Type B pancreatic cell (in vitro differentiated cells): ENCODE data around the gene ZC3H18. TPM values are rescaled to one million over a fixed set of nuclear protein-coding genes. Genes with fewer than 3 reads are reported as not detected.

ENCODE experiments used
- DNase-seq: peaks from one replicate; pipeline ENCODE4 v3.0.0; 2021; ENCODE audit warnings: mixed read lengths; ENCODE audit not compliant: unreplicated experiment; ENCODE audit errors: extremely low spot score
- H3K27ac Mint-ChIP-seq: 2 replicates; pipeline ENCODE4 v1.8.0; 2021; ENCODE audit warnings: mild to moderate bottlenecking, mixed read lengths
- H3K27me3 Mint-ChIP-seq: 2 replicates; pipeline ENCODE4 v1.8.0; 2021; ENCODE audit warnings: mixed read lengths
- H3K36me3 Mint-ChIP-seq: 2 replicates; pipeline ENCODE4 v1.8.0; 2021; ENCODE audit warnings: mixed read lengths
- H3K4me1 Mint-ChIP-seq: one replicate; pipeline ENCODE4 v1.8.0; 2021; ENCODE audit warnings: mixed read lengths; ENCODE audit not compliant: unreplicated experiment
- H3K4me3 Mint-ChIP-seq: 2 replicates; pipeline ENCODE4 v1.8.0; 2021; ENCODE audit warnings: mild to moderate bottlenecking, mixed read lengths
- H3K9me3 Mint-ChIP-seq: 2 replicates; pipeline ENCODE4 v1.8.0; 2021; ENCODE audit warnings: mixed read lengths
- total RNA-seq: library from RNA; stranded (reverse); gene quantifications from 2 replicates; pipeline ENCODE4 v1.2.1, GENCODE V29; 2021; ENCODE audit warnings: low replicate concordance
- TF ChIP-seq, protein P1 (sequence below): fragments of 200-600 bp; sonication (generic); conservative IDR thresholded peaks from 2 replicates; pipeline ENCODE4 v1.5.0; 2021; ENCODE audit warnings: antibody characterized with exemption, mild to moderate bottlenecking

ZC3H18 gene
- total RNA-seq, 1 donor from 2014 or later: 70.2 TPM

DNA sequence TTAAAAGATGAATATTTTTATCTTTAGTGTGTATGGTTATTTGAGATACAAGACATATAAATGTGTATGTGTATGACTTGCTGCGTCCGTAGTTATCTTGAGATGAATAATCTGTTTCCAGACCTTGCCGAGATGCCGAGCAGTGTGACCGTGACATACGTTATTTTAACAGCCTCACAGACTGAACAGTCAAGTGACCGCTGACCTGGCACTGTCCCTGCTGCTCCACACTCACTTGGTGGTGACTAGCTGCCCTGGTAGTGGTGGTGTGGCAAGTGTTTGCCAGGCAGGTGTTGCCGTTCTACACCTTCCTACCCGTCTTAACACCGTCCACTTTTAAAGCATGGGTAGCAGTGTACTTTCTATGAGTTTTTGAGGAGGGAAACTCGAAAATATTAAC is 5.0 kb downstream of the ZC3H18 start:
- Mint-ChIP-seq H3K9me3 (no peaks in the 10 kb centered on the region), H3K27ac (no peak overlapping the region), H3K4me1 (no peaks in the 10 kb centered on the region), H3K36me3 (peaks cover 3% of the 10 kb centered on the region), H3K27me3 (no peaks in the 10 kb centered on the region), H3K4me3 (no peak overlapping the region)
- TF ChIP-seq, protein P1, sequence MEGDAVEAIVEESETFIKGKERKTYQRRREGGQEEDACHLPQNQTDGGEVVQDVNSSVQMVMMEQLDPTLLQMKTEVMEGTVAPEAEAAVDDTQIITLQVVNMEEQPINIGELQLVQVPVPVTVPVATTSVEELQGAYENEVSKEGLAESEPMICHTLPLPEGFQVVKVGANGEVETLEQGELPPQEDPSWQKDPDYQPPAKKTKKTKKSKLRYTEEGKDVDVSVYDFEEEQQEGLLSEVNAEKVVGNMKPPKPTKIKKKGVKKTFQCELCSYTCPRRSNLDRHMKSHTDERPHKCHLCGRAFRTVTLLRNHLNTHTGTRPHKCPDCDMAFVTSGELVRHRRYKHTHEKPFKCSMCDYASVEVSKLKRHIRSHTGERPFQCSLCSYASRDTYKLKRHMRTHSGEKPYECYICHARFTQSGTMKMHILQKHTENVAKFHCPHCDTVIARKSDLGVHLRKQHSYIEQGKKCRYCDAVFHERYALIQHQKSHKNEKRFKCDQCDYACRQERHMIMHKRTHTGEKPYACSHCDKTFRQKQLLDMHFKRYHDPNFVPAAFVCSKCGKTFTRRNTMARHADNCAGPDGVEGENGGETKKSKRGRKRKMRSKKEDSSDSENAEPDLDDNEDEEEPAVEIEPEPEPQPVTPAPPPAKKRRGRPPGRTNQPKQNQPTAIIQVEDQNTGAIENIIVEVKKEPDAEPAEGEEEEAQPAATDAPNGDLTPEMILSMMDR: no peak
- no peak for DNase-seq

DNA sequence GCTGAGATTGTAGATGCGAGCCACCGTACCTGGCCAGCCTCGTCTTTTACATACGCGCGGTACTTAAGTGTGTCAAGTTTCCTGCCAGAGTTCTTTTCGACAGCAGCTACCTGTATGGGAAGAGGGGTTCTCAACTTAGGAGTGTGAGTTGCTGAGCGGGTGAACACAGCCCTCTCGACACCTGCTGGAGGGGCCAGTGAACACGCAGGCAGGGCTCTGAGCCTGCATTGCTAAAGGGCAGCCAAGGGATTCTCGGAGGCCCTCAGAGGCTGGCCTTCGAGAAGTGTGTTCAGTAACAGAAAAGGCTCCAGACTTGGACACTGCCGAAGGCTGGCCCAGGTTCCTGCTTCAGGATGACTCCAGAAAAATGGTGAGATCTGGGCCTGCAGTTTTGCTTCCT is 6.1 kb downstream of the ZC3H18 start:
- DNase-seq: no peak
- no peaks in the 10 kb centered on the region for H3K4me1 Mint-ChIP-seq
- TF ChIP-seq, protein P1: no peak
- H3K27ac Mint-ChIP-seq: no peak overlapping the region
- H3K4me3 Mint-ChIP-seq: no peak overlapping the region
- H3K36me3 Mint-ChIP-seq: peaks cover 3% of the 10 kb centered on the region
- no peaks in the 10 kb centered on the region for H3K9me3 Mint-ChIP-seq
- no peaks in the 10 kb centered on the region for H3K27me3 Mint-ChIP-seq

DNA sequence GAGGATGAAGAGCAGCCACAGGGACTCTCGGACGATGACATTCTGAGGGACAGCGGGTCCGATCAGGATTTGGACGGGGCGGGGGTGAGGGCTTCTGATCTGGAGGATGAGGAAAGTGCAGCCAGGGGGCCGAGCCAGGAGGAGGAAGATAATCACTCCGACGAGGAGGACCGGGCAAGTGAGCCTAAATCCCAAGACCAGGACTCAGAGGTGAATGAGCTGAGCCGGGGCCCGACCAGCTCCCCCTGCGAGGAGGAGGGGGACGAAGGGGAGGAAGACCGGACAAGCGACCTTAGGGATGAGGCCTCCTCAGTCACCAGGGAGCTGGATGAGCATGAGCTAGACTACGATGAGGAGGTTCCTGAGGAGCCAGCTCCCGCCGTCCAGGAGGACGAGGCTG is 7.0 kb downstream of the ZC3H18 start:
- Mint-ChIP-seq H3K4me1 (no peaks in the 10 kb centered on the region), H3K36me3 (peaks cover 3% of the 10 kb centered on the region), H3K27ac (no peak overlapping the region), H3K9me3 (no peaks in the 10 kb centered on the region), H3K27me3 (no peaks in the 10 kb centered on the region), H3K4me3 (no peak overlapping the region)
- TF ChIP-seq, protein P1: no peak
- DNase-seq: no peak

DNA sequence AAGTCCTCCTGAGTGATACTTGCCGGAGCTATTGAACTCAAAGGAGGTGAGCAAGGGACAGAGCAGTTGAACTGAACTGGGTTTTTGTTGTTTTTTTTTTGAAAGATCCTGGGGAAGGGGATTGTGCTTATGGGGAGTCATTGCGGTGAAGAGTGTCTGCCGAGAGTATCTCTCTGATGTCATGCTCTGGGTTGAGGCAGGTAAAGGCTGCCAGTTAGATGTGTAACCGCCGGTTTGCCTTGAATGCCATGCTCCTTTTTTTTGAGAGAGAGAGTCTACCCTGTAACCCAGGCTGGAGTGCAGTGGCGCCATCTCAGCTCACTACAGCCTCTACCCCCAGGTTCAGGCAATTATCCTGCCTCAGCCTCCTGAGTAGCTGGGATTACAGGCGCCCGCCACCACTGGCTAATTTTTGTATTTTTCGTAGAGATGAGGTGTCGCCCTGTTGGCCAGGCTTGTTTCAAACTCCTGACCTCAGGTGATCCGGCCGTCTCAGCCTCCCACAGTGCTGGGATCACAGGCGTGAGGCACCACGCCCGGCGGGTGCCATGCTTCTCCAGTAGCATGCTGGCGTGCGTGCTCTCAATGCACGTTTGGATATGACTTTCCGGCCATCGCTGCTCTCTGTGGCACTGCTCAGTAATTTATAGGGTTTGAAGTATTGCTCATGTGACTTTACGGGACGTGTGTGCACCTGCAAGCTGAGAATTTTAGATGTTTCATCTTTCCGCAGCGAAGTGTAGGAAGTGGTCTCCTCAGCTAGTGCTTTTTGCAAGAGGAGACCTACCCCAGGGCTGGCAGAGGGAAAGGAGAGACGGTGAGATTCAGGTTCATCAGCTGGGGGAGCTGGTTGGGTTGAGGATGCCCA is 8.5 kb downstream of the ZC3H18 start:
- Mint-ChIP-seq H3K27me3 (no peaks in the 10 kb centered on the region), H3K4me3 (no peak overlapping the region), H3K27ac (no peak overlapping the region), H3K36me3 (peaks cover 3% of the 10 kb centered on the region), H3K9me3 (no peaks in the 10 kb centered on the region), H3K4me1 (no peaks in the 10 kb centered on the region)
- TF ChIP-seq, protein P1: no peak
- DNase-seq: no peak

DNA sequence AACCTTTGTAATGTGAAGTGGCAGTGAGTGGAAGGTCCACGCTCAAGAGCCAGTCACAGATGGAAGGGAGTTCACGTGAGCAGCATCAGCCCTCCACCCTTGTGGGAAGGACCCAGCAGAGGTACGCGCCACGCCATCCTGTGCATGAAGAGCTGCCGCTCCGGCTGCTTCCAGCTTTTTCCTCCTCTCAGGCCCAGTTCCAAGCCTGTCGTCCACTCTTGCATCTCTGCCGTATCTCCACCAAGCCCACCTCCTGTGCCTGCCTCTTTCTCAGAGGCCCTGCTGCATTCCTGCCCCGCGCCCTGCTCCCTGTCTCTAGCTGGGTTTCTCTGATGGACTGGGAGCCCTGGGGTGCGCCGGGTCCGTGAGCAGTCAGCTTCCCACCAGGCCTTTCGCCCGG is 10.2 kb downstream of the ZC3H18 start:
- TF ChIP-seq, protein P1: no peak
- peaks cover 3% of the 10 kb centered on the region for H3K36me3 Mint-ChIP-seq
- H3K4me1 Mint-ChIP-seq: no peaks in the 10 kb centered on the region
- no peaks in the 10 kb centered on the region for H3K9me3 Mint-ChIP-seq
- no peaks in the 10 kb centered on the region for H3K27me3 Mint-ChIP-seq
- H3K27ac Mint-ChIP-seq: no peak overlapping the region
- DNase-seq: no peak
- no peak overlapping the region for H3K4me3 Mint-ChIP-seq
